ENCODE measurements around the gene C17orf100.

DNA sequence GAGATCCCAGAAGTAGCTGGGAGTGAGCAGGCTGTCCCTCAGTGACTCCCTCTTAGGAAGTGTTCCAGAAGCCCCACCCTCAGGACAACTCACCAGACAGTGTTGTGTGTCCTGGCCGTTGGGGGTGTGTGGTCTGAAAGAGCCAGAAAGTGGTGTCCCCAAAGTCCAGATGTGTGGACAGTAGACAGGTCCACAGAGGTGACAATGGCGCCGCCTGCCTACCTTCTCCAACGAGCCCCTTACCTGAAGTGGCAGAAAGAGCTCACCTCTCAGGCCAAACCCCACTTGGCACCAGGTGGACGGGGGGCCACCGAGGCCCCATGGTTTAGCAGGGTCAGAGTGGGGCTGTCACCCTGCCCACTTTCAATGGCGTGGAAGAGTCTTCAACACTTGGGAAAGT lies 19.9 kb downstream of the C17orf100 start:
- TF ChIP-seq, protein P1, sequence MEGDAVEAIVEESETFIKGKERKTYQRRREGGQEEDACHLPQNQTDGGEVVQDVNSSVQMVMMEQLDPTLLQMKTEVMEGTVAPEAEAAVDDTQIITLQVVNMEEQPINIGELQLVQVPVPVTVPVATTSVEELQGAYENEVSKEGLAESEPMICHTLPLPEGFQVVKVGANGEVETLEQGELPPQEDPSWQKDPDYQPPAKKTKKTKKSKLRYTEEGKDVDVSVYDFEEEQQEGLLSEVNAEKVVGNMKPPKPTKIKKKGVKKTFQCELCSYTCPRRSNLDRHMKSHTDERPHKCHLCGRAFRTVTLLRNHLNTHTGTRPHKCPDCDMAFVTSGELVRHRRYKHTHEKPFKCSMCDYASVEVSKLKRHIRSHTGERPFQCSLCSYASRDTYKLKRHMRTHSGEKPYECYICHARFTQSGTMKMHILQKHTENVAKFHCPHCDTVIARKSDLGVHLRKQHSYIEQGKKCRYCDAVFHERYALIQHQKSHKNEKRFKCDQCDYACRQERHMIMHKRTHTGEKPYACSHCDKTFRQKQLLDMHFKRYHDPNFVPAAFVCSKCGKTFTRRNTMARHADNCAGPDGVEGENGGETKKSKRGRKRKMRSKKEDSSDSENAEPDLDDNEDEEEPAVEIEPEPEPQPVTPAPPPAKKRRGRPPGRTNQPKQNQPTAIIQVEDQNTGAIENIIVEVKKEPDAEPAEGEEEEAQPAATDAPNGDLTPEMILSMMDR (IDR thresholded peaks at IDR 0.05; ENCODE audit: low read length), result no peak
- TF ChIP-seq EZH2 (optimal IDR thresholded peaks at IDR 0.05; ENCODE audit: low read depth, low read length), result no peak

Data from MM.1S (cell line).